Measurements from ENCODE around the gene PML.

The PML gene

DNA sequence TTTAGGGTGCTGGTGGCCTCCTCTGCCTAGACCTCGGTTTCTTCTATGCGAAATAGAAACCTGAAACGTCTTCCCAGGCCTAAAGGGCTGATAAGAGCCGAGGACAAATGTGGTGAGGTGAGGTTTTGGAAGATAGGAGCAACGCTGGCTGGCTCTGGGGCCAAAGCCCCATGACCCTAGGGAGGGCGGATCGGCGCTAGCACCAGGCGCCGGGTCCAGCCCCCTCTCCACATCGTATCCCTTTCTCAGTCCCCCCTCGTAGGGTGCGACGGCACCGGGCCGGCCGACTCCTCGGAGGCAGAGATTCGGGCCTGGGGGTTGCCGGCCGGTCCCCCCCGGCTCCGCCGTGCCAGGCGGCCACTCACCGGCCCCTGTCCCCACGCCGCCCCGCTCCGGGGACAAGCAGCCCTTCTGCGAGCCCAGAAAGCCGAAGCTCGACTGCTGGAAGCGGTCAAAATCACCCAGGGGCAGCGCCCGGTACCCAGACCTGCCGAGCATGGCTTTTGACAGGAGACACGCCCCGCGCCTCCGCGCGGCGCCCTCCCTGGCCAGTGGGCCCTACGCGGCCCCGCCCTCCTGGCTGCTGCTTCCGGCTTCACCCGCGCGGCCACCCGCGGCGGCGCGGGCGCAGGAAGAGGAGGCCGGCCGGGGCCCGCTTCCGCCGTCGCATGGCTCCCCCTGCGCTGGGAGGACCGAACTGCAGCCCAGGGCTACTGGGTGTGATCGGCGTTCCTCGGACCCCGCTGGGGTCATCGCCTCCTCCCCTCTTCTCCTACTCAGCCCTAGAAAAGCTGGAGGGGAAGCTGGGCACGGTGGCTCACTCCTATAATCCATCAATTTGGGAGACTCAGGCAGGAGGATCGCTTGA, 2.6 kb upstream of the PML start, which contains the start of gene STOML1:
Gene STOML1, minus strand, starts transcription at position 570 of the 868 bp plus-strand sequence. Its CDS starts 72 bp downstream, at position 498.
- peaks cover 17 to 75% (median 64%) of the 10 kb centered on the region in 4 experiments for H3K4me1 ChIP-seq (ENCODE audit: control extremely low read depth in 1 of 4, control insufficient read depth in 4 of 4, insufficient read depth in 4 of 4, low read length in 3 of 4)

GRCh38 chr15:73992594-73992898, 2.0 kb upstream of the PML start:
- H3K4me1 ChIP-seq (ENCODE audit: control extremely low read depth in 1 of 4, control insufficient read depth in 4 of 4, insufficient read depth in 4 of 4, low read length in 3 of 4) = peaks cover 23 to 76% (median 67%) of the 10 kb centered on the region in 4 experiments
- WGBS (ENCODE audit: insufficient coverage) = 68% methylated on average over 5 of the region's 5 CpGs
- no peaks in the 10 kb centered on the region for H3K9me3 ChIP-seq (ENCODE audit: control extremely low read depth in 1 of 5, control insufficient read depth in 4 of 5, insufficient read depth in 2 of 5, low read depth in 1 of 5, low read length in 4 of 5)
- ChIA-PET POLR2A (no interaction called here), CTCF (interaction anchor here (0.6 to 11.1 kb wide), 5 partner anchors 11 to 429 kb away, joined by 3 to 96 read pairs (median 3); no protein-coding TSS in a partner anchor)
- peaks cover 0 to 5% (median 2%) of the 10 kb centered on the region in 4 experiments for H3K36me3 ChIP-seq (ENCODE audit: control insufficient read depth in 4 of 4, insufficient read depth in 4 of 4, low read length in 3 of 4)
- H3K4me3 ChIP-seq (ENCODE audit: control insufficient read depth in 1 of 7, extremely low read depth in 1 of 7, insufficient read depth in 4 of 7, low read depth in 2 of 7, low read length in 6 of 7) = peak overlapping the region in 4 of 7 experiments; percentile 69 to 85 (median 77)
- DNase-seq = no peak
- peak overlapping the region in 1 of 2 experiments; percentile 77 for H3K27ac ChIP-seq (ENCODE audit: insufficient read depth in 1 of 2, low read depth in 1 of 2, low read length in 2 of 2, poor library complexity in 1 of 2, severe bottlenecking in 2 of 2)
- H3K27me3 ChIP-seq (replicated peaks in 2 of 5; ENCODE audit: control insufficient read depth in 4 of 5, insufficient read depth in 5 of 5, low read length in 4 of 5) = no peaks in the 10 kb centered on the region

More for the DNA sequence above, 2.6 kb upstream of the PML start, which contains the start of gene STOML1:
- Histone ChIP-seq H3K36me3 (ENCODE audit: control insufficient read depth in 4 of 4, insufficient read depth in 4 of 4, low read length in 3 of 4) (peaks cover 0 to 4% (median 2%) of the 10 kb centered on the region in 4 experiments), H3K27ac (ENCODE audit: insufficient read depth in 1 of 2, low read depth in 1 of 2, low read length in 2 of 2, poor library complexity in 1 of 2, severe bottlenecking in 2 of 2) (peak within 1 kb of the TSS in 1 of 2 experiments; percentile 77), H3K9me3 (ENCODE audit: control extremely low read depth in 1 of 5, control insufficient read depth in 4 of 5, insufficient read depth in 2 of 5, low read depth in 1 of 5, low read length in 4 of 5) (no peaks in the 10 kb centered on the region), H3K27me3 (replicated peaks in 2 of 5; ENCODE audit: control insufficient read depth in 4 of 5, insufficient read depth in 5 of 5, low read length in 4 of 5) (no peaks in the 10 kb centered on the region), H3K4me3 (ENCODE audit: control insufficient read depth in 1 of 7, extremely low read depth in 1 of 7, insufficient read depth in 4 of 7, low read depth in 2 of 7, low read length in 6 of 7) (peak within 1 kb of the TSS; percentile 32 to 85 (median 75))
- WGBS (ENCODE audit: insufficient coverage) = under 1% methylated on average over 41 of the region's 72 CpGs
- POLR2A ChIA-PET = no interaction called here
- DNase-seq = peak; percentile 94 to 97 (median 97)
- CTCF ChIA-PET = interaction anchor here (0.6 to 11.1 kb wide), 7 partner anchors 12 to 430 kb away, joined by 3 to 96 read pairs (median 3); no protein-coding TSS in a partner anchor

- WGBS (ENCODE audit: insufficient coverage) = 96% methylated on average over 7 of the region's 10 CpGs
- Histone ChIP-seq H3K27ac (ENCODE audit: insufficient read depth in 1 of 2, low read depth in 1 of 2, low read length in 2 of 2, poor library complexity in 1 of 2, severe bottlenecking in 2 of 2) (peak overlapping the region in 1 of 2 experiments; percentile 95), H3K36me3 (ENCODE audit: control insufficient read depth in 4 of 4, insufficient read depth in 4 of 4, low read length in 3 of 4) (peaks cover 2 to 13% (median 5%) of the 10 kb centered on the region in 4 experiments), H3K4me1 (ENCODE audit: control extremely low read depth in 1 of 4, control insufficient read depth in 4 of 4, insufficient read depth in 4 of 4, low read length in 3 of 4) (peaks cover 25 to 76% (median 69%) of the 10 kb centered on the region in 4 experiments), H3K27me3 (replicated peaks in 2 of 5; ENCODE audit: control insufficient read depth in 4 of 5, insufficient read depth in 5 of 5, low read length in 4 of 5) (no peaks in the 10 kb centered on the region), H3K9me3 (ENCODE audit: control extremely low read depth in 1 of 5, control insufficient read depth in 4 of 5, insufficient read depth in 2 of 5, low read depth in 1 of 5, low read length in 4 of 5) (no peaks in the 10 kb centered on the region), H3K4me3 (ENCODE audit: control insufficient read depth in 1 of 7, extremely low read depth in 1 of 7, insufficient read depth in 4 of 7, low read depth in 2 of 7, low read length in 6 of 7) (peak overlapping the region in 5 of 7 experiments; percentile 86 to 99 (median 90))
- ChIA-PET POLR2A (interaction anchor here (0.8 to 1.4 kb wide), 2 partner anchors 13 to 19 kb away, joined by 3 read pairs; no protein-coding TSS in a partner anchor), CTCF (interaction anchor here (0.9 to 11.1 kb wide), 12 partner anchors 8 to 55 kb away, joined by 3 to 96 read pairs (median 5); no protein-coding TSS in a partner anchor)
- DNase-seq = no peak
Observed at GRCh38 chr15:73993211-73993994, 1.1 kb upstream of the PML start.

DNA sequence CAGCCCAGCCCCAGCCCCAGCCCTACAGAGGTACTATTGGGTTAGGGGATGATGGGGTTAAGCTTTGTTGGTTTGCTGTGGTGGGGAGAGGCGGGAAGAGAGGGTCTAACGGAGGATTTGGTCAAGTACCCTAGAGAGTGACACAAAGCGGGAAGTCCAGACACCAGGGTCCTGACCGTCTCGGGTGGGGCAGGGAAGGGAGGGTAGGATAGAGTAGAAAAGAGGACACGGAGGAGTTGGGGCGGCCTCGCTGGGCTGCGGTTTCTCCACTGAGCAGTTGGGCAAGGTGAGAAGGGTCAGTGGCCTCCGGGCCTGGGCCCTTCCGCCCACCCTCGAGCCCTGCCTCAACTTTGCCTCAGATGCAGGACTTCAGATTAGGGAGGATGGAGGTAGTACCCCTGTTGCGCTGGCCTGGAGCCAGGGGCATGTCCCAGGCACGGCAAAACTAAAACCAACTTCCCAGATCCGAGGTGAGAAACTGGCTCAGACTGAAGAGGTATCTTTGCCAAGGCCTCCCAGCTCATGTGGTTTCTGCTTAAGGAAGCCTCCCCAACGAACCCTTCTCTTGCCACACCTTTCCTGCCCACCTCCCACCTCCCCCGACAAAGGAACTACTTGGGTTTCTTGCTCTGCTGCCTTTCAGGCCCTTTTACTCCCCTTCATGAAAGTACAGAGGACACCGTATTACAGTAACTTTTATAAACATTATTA, 551 bp downstream of the PML start:
- ChIA-PET POLR2A (interaction anchor here (0.8 to 1.4 kb wide), 3 partner anchors 10 to 22 kb away, joined by 3 read pairs; no protein-coding TSS in a partner anchor), CTCF (interaction anchor here (0.7 to 11.1 kb wide), 11 partner anchors 10 to 41 kb away, joined by 3 to 96 read pairs (median 6); no protein-coding TSS in a partner anchor)
- Histone ChIP-seq H3K36me3 (ENCODE audit: control insufficient read depth in 4 of 4, insufficient read depth in 4 of 4, low read length in 3 of 4) (peaks cover 2 to 25% (median 13%) of the 10 kb centered on the region in 4 experiments), H3K4me3 (ENCODE audit: control insufficient read depth in 1 of 7, extremely low read depth in 1 of 7, insufficient read depth in 4 of 7, low read depth in 2 of 7, low read length in 6 of 7) (peak overlapping the region; percentile 58 to 99 (median 88)), H3K27me3 (replicated peaks in 2 of 5; ENCODE audit: control insufficient read depth in 4 of 5, insufficient read depth in 5 of 5, low read length in 4 of 5) (no peaks in the 10 kb centered on the region), H3K27ac (ENCODE audit: insufficient read depth in 1 of 2, low read depth in 1 of 2, low read length in 2 of 2, poor library complexity in 1 of 2, severe bottlenecking in 2 of 2) (peak overlapping the region; percentile 74 to 95), H3K4me1 (ENCODE audit: control extremely low read depth in 1 of 4, control insufficient read depth in 4 of 4, insufficient read depth in 4 of 4, low read length in 3 of 4) (peaks cover 25 to 85% (median 72%) of the 10 kb centered on the region in 4 experiments), H3K9me3 (ENCODE audit: control extremely low read depth in 1 of 5, control insufficient read depth in 4 of 5, insufficient read depth in 2 of 5, low read depth in 1 of 5, low read length in 4 of 5) (no peaks in the 10 kb centered on the region)
- 0% methylated on average over 14 of the region's 18 CpGs for WGBS (ENCODE audit: insufficient coverage)
- no peak for DNase-seq

- POLR2A ChIA-PET = no interaction called here
- Histone ChIP-seq H3K27ac (ENCODE audit: insufficient read depth in 1 of 2, low read depth in 1 of 2, low read length in 2 of 2, poor library complexity in 1 of 2, severe bottlenecking in 2 of 2) (peak overlapping the region in 1 of 2 experiments; percentile 95), H3K4me3 (ENCODE audit: control insufficient read depth in 1 of 7, extremely low read depth in 1 of 7, insufficient read depth in 4 of 7, low read depth in 2 of 7, low read length in 6 of 7) (peak overlapping the region in 6 of 7 experiments; percentile 86 to 99 (median 89)), H3K36me3 (ENCODE audit: control insufficient read depth in 4 of 4, insufficient read depth in 4 of 4, low read length in 3 of 4) (peaks cover 5 to 30% (median 16%) of the 10 kb centered on the region in 4 experiments), H3K4me1 (ENCODE audit: control extremely low read depth in 1 of 4, control insufficient read depth in 4 of 4, insufficient read depth in 4 of 4, low read length in 3 of 4) (peaks cover 28 to 76% (median 69%) of the 10 kb centered on the region in 4 experiments), H3K27me3 (replicated peaks in 2 of 5; ENCODE audit: control insufficient read depth in 4 of 5, insufficient read depth in 5 of 5, low read length in 4 of 5) (no peaks in the 10 kb centered on the region), H3K9me3 (ENCODE audit: control extremely low read depth in 1 of 5, control insufficient read depth in 4 of 5, insufficient read depth in 2 of 5, low read depth in 1 of 5, low read length in 4 of 5) (no peaks in the 10 kb centered on the region)
- DNase-seq = no peak
- CTCF ChIA-PET = interaction anchor here (0.9 to 2.8 kb wide), 9 partner anchors 8 to 39 kb away, joined by 3 to 12 read pairs (median 4); no protein-coding TSS in a partner anchor
- WGBS (ENCODE audit: insufficient coverage) = 29% methylated on average over 1 of the region's 2 CpGs
Observed at GRCh38 chr15:73996267-73996666, 1.8 kb downstream of the PML start.

DNA sequence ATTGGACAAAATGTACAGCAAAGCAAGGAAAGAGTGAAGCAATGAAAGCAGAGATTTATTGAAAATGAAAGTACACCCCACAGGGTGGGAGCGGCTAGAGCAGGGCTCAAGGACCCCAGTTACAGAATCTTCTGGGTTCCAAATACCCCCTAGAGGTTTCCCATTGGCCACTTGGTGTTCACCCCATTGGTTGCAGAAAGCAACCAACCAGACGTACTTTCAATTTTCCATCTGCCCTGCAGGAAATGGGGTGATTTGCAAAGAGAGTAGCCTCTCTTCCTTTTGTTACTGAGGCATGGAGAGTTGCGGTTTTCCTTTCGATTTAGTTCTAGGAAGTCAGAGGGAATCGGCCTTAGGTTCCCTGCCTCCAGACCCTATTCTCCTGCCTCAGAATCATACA, 2.4 kb downstream of the PML start:
- Histone ChIP-seq H3K4me1 (ENCODE audit: control extremely low read depth in 1 of 4, control insufficient read depth in 4 of 4, insufficient read depth in 4 of 4, low read length in 3 of 4) (peaks cover 26 to 70% (median 62%) of the 10 kb centered on the region in 4 experiments), H3K36me3 (ENCODE audit: control insufficient read depth in 4 of 4, insufficient read depth in 4 of 4, low read length in 3 of 4) (peaks cover 5 to 35% (median 20%) of the 10 kb centered on the region in 4 experiments), H3K4me3 (ENCODE audit: control insufficient read depth in 1 of 7, extremely low read depth in 1 of 7, insufficient read depth in 4 of 7, low read depth in 2 of 7, low read length in 6 of 7) (peak overlapping the region in 6 of 7 experiments; percentile 66 to 99 (median 89)), H3K9me3 (ENCODE audit: control extremely low read depth in 1 of 5, control insufficient read depth in 4 of 5, insufficient read depth in 2 of 5, low read depth in 1 of 5, low read length in 4 of 5) (no peaks in the 10 kb centered on the region), H3K27ac (ENCODE audit: insufficient read depth in 1 of 2, low read depth in 1 of 2, low read length in 2 of 2, poor library complexity in 1 of 2, severe bottlenecking in 2 of 2) (peak overlapping the region in 1 of 2 experiments; percentile 95), H3K27me3 (replicated peaks in 2 of 5; ENCODE audit: control insufficient read depth in 4 of 5, insufficient read depth in 5 of 5, low read length in 4 of 5) (no peaks in the 10 kb centered on the region)
- DNase-seq = peak; percentile 46 to 76 (median 73)
- ChIA-PET CTCF (interaction anchor here (0.9 to 1.5 kb wide), 8 partner anchors 9 to 40 kb away, joined by 3 to 5 read pairs (median 4); no protein-coding TSS in a partner anchor), POLR2A (no interaction called here)
- 7% methylated on average over 3 of the region's 5 CpGs for WGBS (ENCODE audit: insufficient coverage)

Measured in common myeloid progenitor, CD34-positive (primary cell).